Measurements from ENCODE around the gene WDFY2.

DNA sequence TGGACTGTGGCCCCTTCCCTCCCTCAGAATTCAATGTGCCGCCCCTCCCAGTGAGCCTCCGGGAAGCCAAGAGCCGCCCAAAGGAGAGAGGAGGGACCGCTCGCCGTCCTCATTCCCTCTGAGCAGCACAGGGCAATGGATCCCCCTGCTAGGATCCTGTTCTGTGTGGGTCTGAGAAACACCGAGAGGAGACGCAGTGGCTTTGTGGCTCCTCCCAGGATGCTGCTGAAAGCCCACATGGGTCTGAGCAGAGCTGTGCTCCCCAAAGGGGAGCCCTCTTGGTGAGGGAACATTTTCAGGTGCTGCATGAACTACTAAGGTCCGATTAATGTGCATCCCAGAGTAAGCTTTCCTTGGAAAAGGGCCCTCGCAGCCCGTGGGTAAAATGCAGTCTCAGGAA lies 189.3 kb downstream of the WDFY2 start:
- TF ChIP-seq ZNF567 (CRISPR knock-in tag; IDR thresholded peaks at IDR 0.05; ENCODE audit: borderline replicate concordance): no peak
- no peak for TF ChIP-seq MXD4 (CRISPR knock-in tag; IDR thresholded peaks at IDR 0.05)

Measured in HepG2 (cell line).